GM23248 (cell line): ENCODE results near the gene GLIS2. TPM values are rescaled to one million over a fixed set of nuclear protein-coding genes. Genes with fewer than 3 reads are reported as not detected.

Source experiments
- DNase-seq: peaks from one replicate; pipeline ENCODE4 v3.0.0-alpha.2; 2015
- H2AFZ ChIP-seq: fragments of 200-600 bp; sonication (generic); 2 replicates; pipeline ENCODE4 v1.6.1; 2016; ENCODE audit warnings: antibody characterized with exemption
- H3F3A ChIP-seq: fragments of 200-600 bp; sonication (generic); 2 replicates; pipeline ENCODE4 v1.6.1; 2016; ENCODE audit warnings: mild to moderate bottlenecking, antibody characterized with exemption, mixed run types; ENCODE audit not compliant: insufficient read depth
- H3K27ac ChIP-seq: fragments of 200-600 bp; sonication (generic); 2 replicates; pipeline ENCODE4 v1.5.1; 2016; ENCODE audit warnings: mild to moderate bottlenecking
- H3K27me3 ChIP-seq: fragments of 200-600 bp; sonication (generic); replicated peaks from 2 replicates; pipeline ENCODE4 v1.6.1; 2016; ENCODE audit warnings: mild to moderate bottlenecking; ENCODE audit not compliant: insufficient read depth
- H3K36me3 ChIP-seq: fragments of 200-600 bp; sonication (generic); 2 replicates; pipeline ENCODE4 v1.6.1; 2016; ENCODE audit warnings: low read depth, mild to moderate bottlenecking
- H3K4me1 ChIP-seq: fragments of 200-600 bp; sonication (generic); 2 replicates; pipeline ENCODE4 v1.6.1; 2016; ENCODE audit warnings: mild to moderate bottlenecking; ENCODE audit not compliant: insufficient read depth
- H3K4me2 ChIP-seq: fragments of 200-600 bp; sonication (generic); one replicate; pipeline ENCODE4 v1.6.1; 2016; ENCODE audit warnings: mild to moderate bottlenecking; ENCODE audit not compliant: unreplicated experiment
- H3K4me3 ChIP-seq: fragments of 200-600 bp; sonication (generic); 2 replicates; pipeline ENCODE4 v1.5.1; 2016; ENCODE audit warnings: mild to moderate bottlenecking
- H3K79me2 ChIP-seq: fragments of 200-600 bp; sonication (generic); 2 replicates; pipeline ENCODE4 v1.6.1; 2016; ENCODE audit warnings: mild to moderate bottlenecking; ENCODE audit not compliant: insufficient read depth
- H3K9ac ChIP-seq: fragments of 200-600 bp; sonication (generic); 2 replicates; pipeline ENCODE4 v1.6.1; 2016; ENCODE audit warnings: mild to moderate bottlenecking
- H3K9me2 ChIP-seq: fragments of 200-600 bp; sonication (generic); 2 replicates; pipeline ENCODE4 v1.6.1; 2016; ENCODE audit warnings: mixed run types, mild to moderate bottlenecking, moderate library complexity; ENCODE audit not compliant: insufficient read depth
- H3K9me3 ChIP-seq: fragments of 200-600 bp; sonication (generic); one replicate; pipeline ENCODE4 v1.6.1; 2017; ENCODE audit warnings: low read depth
- H4K20me1 ChIP-seq: fragments of 200-600 bp; sonication (generic); 2 replicates; pipeline ENCODE4 v1.6.0; 2016; ENCODE audit not compliant: insufficient read depth
- EZH2 ChIP-seq: fragments of 200-600 bp; sonication (generic); IDR thresholded peaks from 2 replicates; pipeline ENCODE4 v1.6.1; 2018; ENCODE audit warnings: antibody characterized with exemption, mild to moderate bottlenecking; ENCODE audit not compliant: insufficient read depth, poor library complexity, severe bottlenecking
- EZH2phosphoT487 ChIP-seq: fragments of 200-600 bp; sonication (generic); IDR thresholded peaks from 2 replicates; pipeline ENCODE4 v1.6.1; 2018; ENCODE audit warnings: antibody characterized with exemption, moderate library complexity, mild to moderate bottlenecking, low read depth; ENCODE audit not compliant: insufficient read depth
- WGBS, 2 experiments: methylation state at CpG; one replicate each; pipeline ENCODE4 v1.1.6; 2015 to 2017; ENCODE audit warnings: low lambda C conversion rate in 2 of 2, low coverage in 1 of 2; ENCODE audit errors: missing lambda C conversion rate in 2 of 2; 5-methylcytosine and 5-hydroxymethylcytosine counted together
- in situ Hi-C: fragments of 300-500 bp; cut with MboI; formaldehyde crosslinking; loops from 2 replicates; pipeline ENCODE4 v1.15.0; 2020
- polyA plus RNA-seq: library from polyadenylated mRNA; unstranded; fragments of >200 nt; fragmentation: Nextera tagmentation; extraction: Ambion mirVana; gene quantifications from 2 replicates; pipeline ENCODE4 v1.2.1, GENCODE V29; 2016
- total RNA-seq: library from RNA; depleted of rRNA; stranded (reverse); fragments of >200 nt; shearing (Covaris generic); gene quantifications from 2 replicates; pipeline ENCODE4 v1.2.3, GENCODE V29; 2014

Gene GLIS2
- total and polyA plus RNA-seq, 2 experiments from 2014 or later: 2.9 to 6.8 TPM

- Histone ChIP-seq H3K79me2 (peaks cover 84% of the 10 kb centered on the region), H3K36me3 (no peaks in the 10 kb centered on the region), H3K9me2 (no peaks in the 10 kb centered on the region), H3K9ac (peak overlapping the region; percentile 79), H2AFZ (peak overlapping the region; percentile 70), H3K27me3 (no peaks in the 10 kb centered on the region), H3K4me2 (peak overlapping the region; percentile 69), H3K4me3 (peak overlapping the region; percentile 72), H4K20me1 (no peaks in the 10 kb centered on the region; the same call in 1 of the 2 replicates), H3F3A (peaks cover 7% of the 10 kb centered on the region), H3K27ac (no peak overlapping the region), H3K9me3 (no peaks in the 10 kb centered on the region), H3K4me1 (peaks cover 8% of the 10 kb centered on the region; the same call in 1 of the 2 replicates)
- WGBS, 2 experiments: 5 to 9% methylated on average over 16 to 42 of the region's 57 CpGs
- peak; percentile 35 for DNase-seq
- TF ChIP-seq EZH2 (no peak), EZH2phosphoT487 (no peak)
- in situ Hi-C loops: loop anchor here (10.0 kb wide), 1 partner anchor 123 kb away; no protein-coding TSS in a partner anchor
Measured at GRCh38 chr16:4327386-4328045, 11.6 kb downstream of the GLIS2 start.

- H3K79me2 ChIP-seq: peaks cover 83% of the 10 kb centered on the region
- H3K9me3 ChIP-seq: no peaks in the 10 kb centered on the region
- no peaks in the 10 kb centered on the region for H3K9me2 ChIP-seq
- H3F3A ChIP-seq: peaks cover 7% of the 10 kb centered on the region
- H3K36me3 ChIP-seq: no peaks in the 10 kb centered on the region
- DNase-seq: peak; percentile 92
- in situ Hi-C loops: loop anchor here (10.0 kb wide), 1 partner anchor 123 kb away; no protein-coding TSS in a partner anchor
- H3K27ac ChIP-seq: peak overlapping the region; percentile 27; the same call in 1 of the 2 replicates
- WGBS, 2 experiments: 7 to 14% methylated on average over 21 to 25 of the region's 30 CpGs
- H3K4me1 ChIP-seq: peaks cover 8% of the 10 kb centered on the region; the same call in 1 of the 2 replicates
- no peaks in the 10 kb centered on the region for H3K27me3 ChIP-seq
- peak overlapping the region; percentile 69 for H3K4me2 ChIP-seq
- no peaks in the 10 kb centered on the region; the same call in 1 of the 2 replicates for H4K20me1 ChIP-seq
- H3K9ac ChIP-seq: peak overlapping the region; percentile 79
- TF ChIP-seq EZH2phosphoT487 (no peak), EZH2 (no peak)
- H3K4me3 ChIP-seq: peak overlapping the region; percentile 72
- H2AFZ ChIP-seq: peak overlapping the region; percentile 70
Measured at GRCh38 chr16:4328046-4328781, 12.3 kb downstream of the GLIS2 start.

GRCh38 chr16:4328782-4329775 is 13.2 kb downstream of the GLIS2 start:
- Histone ChIP-seq H3K9me2 (no peaks in the 10 kb centered on the region), H3K79me2 (peaks cover 80% of the 10 kb centered on the region), H3K4me1 (peaks cover 8% of the 10 kb centered on the region; the same call in 1 of the 2 replicates), H3F3A (peaks cover 7% of the 10 kb centered on the region), H3K4me3 (no peak overlapping the region), H3K27ac (no peak overlapping the region), H2AFZ (no peak overlapping the region), H3K27me3 (no peaks in the 10 kb centered on the region), H3K9ac (peak overlapping the region; percentile 79), H3K36me3 (no peaks in the 10 kb centered on the region), H3K9me3 (no peaks in the 10 kb centered on the region), H3K4me2 (peak overlapping the region; percentile 69), H4K20me1 (no peaks in the 10 kb centered on the region; the same call in 1 of the 2 replicates)
- no peak for TF ChIP-seq EZH2
- no peak for TF ChIP-seq EZH2phosphoT487
- WGBS, 2 experiments: 75 to 77% methylated on average over 16 to 17 of the region's 17 CpGs
- in situ Hi-C loops: loop anchor here (10.0 kb wide), 1 partner anchor 124 kb away; no protein-coding TSS in a partner anchor
- DNase-seq: no peak
